ENCODE data around the gene NIPBL. TPM values are rescaled to one million over a fixed set of nuclear protein-coding genes. Genes with fewer than 3 reads are reported as not detected.

Gene NIPBL
- total RNA-seq, 1 experiment from 2014 or later: 45.1 TPM

DNA sequence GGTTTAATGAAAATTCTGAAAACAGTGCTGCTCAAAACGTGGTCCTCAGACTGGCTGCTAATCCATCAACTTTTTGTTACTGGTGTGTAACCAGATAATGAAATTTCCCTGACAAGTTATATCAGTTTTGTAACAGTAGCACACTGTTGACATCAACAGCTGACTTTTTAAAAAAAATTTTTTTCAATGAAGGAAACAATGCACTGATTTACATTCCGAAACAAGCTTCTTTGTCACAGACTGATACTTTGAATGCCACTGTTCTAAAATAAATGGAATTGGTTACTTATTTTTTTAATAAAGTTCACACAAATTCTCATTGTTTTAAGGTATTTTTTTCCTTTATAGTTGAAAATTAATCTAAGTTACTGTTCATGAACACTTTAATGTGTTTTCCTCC lies 169.1 kb downstream of the NIPBL start:
- Histone ChIP-seq H3K36me3 (ENCODE audit: control insufficient read depth in 1 of 2, insufficient read depth in 2 of 2, low read length in 2 of 2) (peaks cover 11 to 18% of the 10 kb centered on the region in 2 experiments), H3K4me1 (ENCODE audit: control insufficient read depth in 1 of 2, insufficient read depth in 2 of 2, low read length in 2 of 2) (no peaks in the 10 kb centered on the region), H3K4me2 (ENCODE audit: low read length) (no peak overlapping the region), H3K27ac (ENCODE audit: low read depth, low read length) (no peak overlapping the region), H3K9me3 (ENCODE audit: control insufficient read depth in 1 of 2, insufficient read depth in 1 of 2, low read depth in 1 of 2, low read length in 2 of 2) (no peaks in the 10 kb centered on the region), H3K79me2 (ENCODE audit: insufficient read depth, low read length) (no peaks in the 10 kb centered on the region), H3K4me3 (replicated peaks in 1 of 2; ENCODE audit: low read depth in 1 of 2, low read length in 2 of 2) (no peak overlapping the region), H3K27me3 (ENCODE audit: insufficient read depth, low read length) (no peaks in the 10 kb centered on the region), H2AFZ (ENCODE audit: low read depth, low read length, poor library complexity, severe bottlenecking) (no peak overlapping the region), H3K9ac (ENCODE audit: low read length) (no peak overlapping the region), H4K20me1 (ENCODE audit: insufficient read depth) (no peaks in the 10 kb centered on the region), H3K9me2 (ENCODE audit: insufficient read depth) (no peaks in the 10 kb centered on the region)
- no TSS peak for BruUV-seq (replicated peaks)
- no peak for TF ChIP-seq EGR1 (IDR thresholded peaks at IDR 0.05; ENCODE audit: low read depth)
- TF ChIP-seq ELF1 (IDR thresholded peaks at IDR 0.05; ENCODE audit: borderline replicate concordance, low read depth): no peak
- no peak for TF ChIP-seq ZNF274 (IDR thresholded peaks at IDR 0.05; ENCODE audit: low read depth, low read length)
- TF ChIP-seq JUND (IDR thresholded peaks at IDR 0.05): no peak
- no peak for TF ChIP-seq ZFX (IDR thresholded peaks at IDR 0.05)
- no peak for TF ChIP-seq SRF (IDR thresholded peaks at IDR 0.05; ENCODE audit: low read depth)
- TF ChIP-seq, protein P1, sequence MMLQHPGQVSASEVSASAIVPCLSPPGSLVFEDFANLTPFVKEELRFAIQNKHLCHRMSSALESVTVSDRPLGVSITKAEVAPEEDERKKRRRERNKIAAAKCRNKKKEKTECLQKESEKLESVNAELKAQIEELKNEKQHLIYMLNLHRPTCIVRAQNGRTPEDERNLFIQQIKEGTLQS (IDR thresholded peaks at IDR 0.05): no peak
- TF ChIP-seq, protein P2, sequence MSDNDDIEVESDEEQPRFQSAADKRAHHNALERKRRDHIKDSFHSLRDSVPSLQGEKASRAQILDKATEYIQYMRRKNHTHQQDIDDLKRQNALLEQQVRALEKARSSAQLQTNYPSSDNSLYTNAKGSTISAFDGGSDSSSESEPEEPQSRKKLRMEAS (IDR thresholded peaks at IDR 0.05): no peak
- TF ChIP-seq FOSL1 (IDR thresholded peaks at IDR 0.05; ENCODE audit: low read depth): no peak
- TF ChIP-seq, protein P3, sequence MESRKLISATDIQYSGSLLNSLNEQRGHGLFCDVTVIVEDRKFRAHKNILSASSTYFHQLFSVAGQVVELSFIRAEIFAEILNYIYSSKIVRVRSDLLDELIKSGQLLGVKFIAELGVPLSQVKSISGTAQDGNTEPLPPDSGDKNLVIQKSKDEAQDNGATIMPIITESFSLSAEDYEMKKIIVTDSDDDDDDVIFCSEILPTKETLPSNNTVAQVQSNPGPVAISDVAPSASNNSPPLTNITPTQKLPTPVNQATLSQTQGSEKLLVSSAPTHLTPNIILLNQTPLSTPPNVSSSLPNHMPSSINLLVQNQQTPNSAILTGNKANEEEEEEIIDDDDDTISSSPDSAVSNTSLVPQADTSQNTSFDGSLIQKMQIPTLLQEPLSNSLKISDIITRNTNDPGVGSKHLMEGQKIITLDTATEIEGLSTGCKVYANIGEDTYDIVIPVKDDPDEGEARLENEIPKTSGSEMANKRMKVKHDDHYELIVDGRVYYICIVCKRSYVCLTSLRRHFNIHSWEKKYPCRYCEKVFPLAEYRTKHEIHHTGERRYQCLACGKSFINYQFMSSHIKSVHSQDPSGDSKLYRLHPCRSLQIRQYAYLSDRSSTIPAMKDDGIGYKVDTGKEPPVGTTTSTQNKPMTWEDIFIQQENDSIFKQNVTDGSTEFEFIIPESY (IDR thresholded peaks at IDR 0.05; ENCODE audit: extremely low read depth, insufficient replicate concordance, low read length): no peak
- ChIA-PET CTCF (no interaction called here), POLR2A (interaction anchor here (1.2 kb wide), 1 partner anchor 13 kb away, joined by 3 read pairs; no protein-coding TSS in a partner anchor), RAD21 (ENCODE audit: low non-redundant PET in 1 of 2, low total read pairs in 2 of 2, uncharacterized antibody in 2 of 2, unreplicated experiment in 2 of 2) (no interaction called here)
- no peak for ATAC-seq
- no peak for DNase-seq (ENCODE audit: low read depth, low spot score)
- intact Hi-C loops (cut with micrococcal nuclease): no loop called here
